ENCODE results near the gene RAB26. TPM values are rescaled to one million over a fixed set of nuclear protein-coding genes. Genes with fewer than 3 reads are reported as not detected.
A peak's percentile ranks its signal among the peaks of the same experiment; 100 is the strongest.

RAB26 gene
- total RNA-seq, 1 donor from 2014 or later: 0.20 TPM

GRCh38 chr16:2142942-2143877 is 5.2 kb upstream of the RAB26 start:
- DNase-seq (ENCODE audit: low read depth in 2 of 2): peak in 1 of 2 donors; percentile 1

- DNase-seq (ENCODE audit: low read depth in 2 of 2): peak in 1 of 2 donors; percentile 0
Measured at GRCh38 chr16:2143878-2144485, 4.4 kb upstream of the RAB26 start.

- DNase-seq (ENCODE audit: low read depth in 2 of 2): no peak
Measured at GRCh38 chr16:2145843-2146242, 2.6 kb upstream of the RAB26 start.

GRCh38 chr16:2147378-2147777 is 1.0 kb upstream of the RAB26 start:
- DNase-seq (ENCODE audit: low read depth in 2 of 2): peak in 1 of 2 donors; percentile 0

- peak in 1 of 2 donors; percentile 22 for DNase-seq (ENCODE audit: low read depth in 2 of 2)
Measured at GRCh38 chr16:2148714-2149629, 547 bp downstream of the RAB26 start.

- peak in 1 of 2 donors; percentile 4 for DNase-seq (ENCODE audit: low read depth in 2 of 2)
Measured at GRCh38 chr16:2149630-2150417, 1.4 kb downstream of the RAB26 start.

- DNase-seq (ENCODE audit: low read depth in 2 of 2): no peak
Measured at GRCh38 chr16:2150418-2151187, 2.2 kb downstream of the RAB26 start.

- DNase-seq (ENCODE audit: low read depth in 2 of 2): no peak
Measured at GRCh38 chr16:2151188-2152091, 3.0 kb downstream of the RAB26 start.

GRCh38 chr16:2152695-2153506 is 4.5 kb downstream of the RAB26 start:
- DNase-seq (ENCODE audit: low read depth in 2 of 2): no peak

GRCh38 chr16:2154533-2155090 is 6.2 kb downstream of the RAB26 start:
- DNase-seq (ENCODE audit: low read depth in 2 of 2): peak in 1 of 2 donors; percentile 33

- peak; percentile 100 for DNase-seq (ENCODE audit: low read depth in 2 of 2)
Measured at GRCh38 chr16:2155091-2155950, 6.9 kb downstream of the RAB26 start, which contains the start of gene TRAF7. Gene TRAF7 (plus strand): TSS chr16:2155782. CDS start chr16:2163921, 8,139 bp downstream.

- DNase-seq (ENCODE audit: low read depth in 2 of 2): peak; percentile 53 to 61
Measured at GRCh38 chr16:2155977-2156848, 7.8 kb downstream of the RAB26 start.

- DNase-seq (ENCODE audit: low read depth in 2 of 2): no peak
Measured at GRCh38 chr16:2156849-2157224, 8.4 kb downstream of the RAB26 start.

GRCh38 chr16:2157480-2158261 is 9.2 kb downstream of the RAB26 start:
- DNase-seq (ENCODE audit: low read depth in 2 of 2): no peak

GRCh38 chr16:2158262-2158638 is 9.8 kb downstream of the RAB26 start:
- no peak for DNase-seq (ENCODE audit: low read depth in 2 of 2)

All from lung microvascular endothelial cell (primary cell).